Right ventricle myocardium superior (tissue), 1 donor: Measurements from ENCODE around the gene CTDSPL. TPM values are rescaled to one million over a fixed set of nuclear protein-coding genes. Genes with fewer than 3 reads are reported as not detected.

Source experiments
- ATAC-seq: fragments of 200-7000 bp; cut with Tn5 transposase; one replicate; pipeline ENCODE4 v1.9.1; 2020; ENCODE audit warnings: mild to moderate bottlenecking; ENCODE audit not compliant: poor library complexity
- DNase-seq: peaks from one replicate; pipeline ENCODE4 v3.0.0-alpha.2; 2020
- intact Hi-C: fragments of 100-400 bp; cut with DNase I; formaldehyde crosslinking; loops from one replicate; pipeline ENCODE4 v1.11.2; 2022
- total RNA-seq: library from RNA; stranded (reverse); fragmentation: NEBNext Ultra II Directional; extraction: Animal tissue kit (Norgen Biotek cat#: 25700); gene quantifications from one replicate; pipeline ENCODE4 v1.2.1, GENCODE V29; 2021
- donor health status: DM: no; HTN: yes; CAD: no; lungs with severe emphysema.

CTDSPL gene
- total RNA-seq, 1 donor from 2014 or later, result 46.0 TPM

DNA sequence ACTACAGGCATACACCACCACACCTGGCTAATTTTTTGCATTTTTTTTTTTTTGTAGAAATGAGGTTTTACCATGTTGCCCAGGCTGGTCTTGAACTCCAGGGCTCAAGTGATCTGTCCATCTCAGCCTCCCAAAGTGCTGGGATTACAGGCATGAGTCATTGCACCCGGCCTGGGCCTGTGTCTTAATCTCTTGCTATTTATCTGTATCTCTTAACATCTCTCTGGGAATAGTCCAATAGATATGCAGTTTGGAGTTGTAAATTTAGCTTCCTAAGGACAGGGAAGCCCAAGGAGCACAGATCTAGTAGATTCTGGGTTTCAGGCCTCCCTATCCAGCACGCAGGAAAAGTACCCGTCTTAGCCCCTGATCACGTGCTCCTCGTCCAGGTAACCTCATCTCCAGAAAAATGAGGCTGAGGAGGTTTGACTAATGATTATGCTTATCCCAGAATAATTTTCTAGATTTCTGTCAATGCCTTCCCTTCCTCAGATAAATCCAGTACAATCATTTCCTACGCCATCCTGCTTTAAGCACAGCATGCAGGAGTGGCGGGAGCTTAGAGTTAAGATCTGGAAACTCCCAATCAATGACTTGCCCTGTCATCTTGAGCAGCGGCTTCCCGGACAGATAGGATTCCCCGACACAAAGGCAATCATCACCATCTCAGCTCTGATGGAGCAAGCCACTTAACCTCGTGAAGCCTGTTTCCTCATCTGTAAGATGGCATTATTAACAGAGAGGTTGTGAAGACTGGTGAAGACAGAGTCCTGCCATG lies 12.3 kb upstream of the CTDSPL start:
- no peak for DNase-seq
- no peak for ATAC-seq
- intact Hi-C loops, result no loop called here

GRCh38 chr3:37852097-37852496 lies 9.6 kb upstream of the CTDSPL start:
- intact Hi-C loops, result no loop called here
- ATAC-seq (no peak), DNase-seq (no peak)

DNA sequence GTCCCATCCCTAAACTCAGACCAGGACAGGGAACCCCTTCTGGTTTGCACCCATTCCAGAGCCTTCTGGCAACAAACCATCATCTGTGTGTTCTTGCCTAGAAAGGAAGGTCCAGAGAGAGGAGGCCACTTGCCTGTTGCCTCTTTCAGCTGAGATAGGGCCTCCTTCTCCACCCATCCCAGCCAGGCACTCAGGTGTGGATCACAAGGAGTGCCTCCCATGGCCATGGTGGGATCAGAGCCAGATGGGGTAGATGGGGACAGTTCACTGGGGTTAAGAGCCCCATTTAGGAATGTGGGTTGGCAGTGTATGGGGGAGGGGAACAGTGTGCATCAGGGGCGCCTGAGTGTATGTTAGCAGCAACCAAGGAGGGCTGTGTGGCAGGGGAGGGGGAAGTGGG lies 8.9 kb upstream of the CTDSPL start:
- DNase-seq (no peak), ATAC-seq (no peak)
- intact Hi-C loops, result no loop called here

DNA sequence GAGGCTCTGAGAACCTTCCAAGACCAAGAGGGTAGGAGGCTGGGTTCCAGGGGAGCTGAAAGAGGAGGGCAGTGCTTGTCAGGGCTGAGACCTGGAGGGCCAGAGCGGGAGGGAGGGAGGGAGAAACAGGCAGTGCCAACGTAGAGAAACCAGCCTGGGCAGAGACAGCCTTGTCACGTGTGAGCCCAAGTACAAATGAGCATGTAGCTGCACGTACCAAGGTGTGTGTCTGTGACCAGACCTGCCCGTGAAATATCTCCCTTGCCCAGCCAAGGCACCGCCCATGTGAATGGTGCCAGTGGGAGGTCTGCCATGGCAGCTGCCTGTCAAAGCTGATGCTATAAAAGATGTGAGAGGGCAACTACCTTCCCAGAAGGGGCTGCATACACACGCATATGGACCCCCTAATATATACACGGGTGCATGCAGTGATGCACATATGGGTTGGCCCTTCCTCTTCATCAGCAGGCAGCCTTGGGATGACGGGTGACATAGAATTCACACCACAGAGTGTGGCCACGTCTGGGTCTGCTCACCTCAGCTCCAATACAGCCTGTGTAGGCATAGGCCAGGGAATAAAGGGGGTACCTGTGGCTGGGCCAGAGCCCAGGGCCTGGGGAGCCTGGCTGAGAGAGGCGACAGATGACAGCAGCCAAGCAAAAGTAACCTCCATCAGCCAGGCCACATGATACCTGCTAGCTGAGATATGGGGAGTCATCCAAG lies 7.8 kb upstream of the CTDSPL start:
- no peak for ATAC-seq
- intact Hi-C loops, result no loop called here

GRCh38 chr3:37855363-37855970 lies 6.2 kb upstream of the CTDSPL start:
- peak; percentile 93 for DNase-seq
- ATAC-seq, result peak; percentile 73
- intact Hi-C loops, result no loop called here

More for the DNA sequence above, 7.8 kb upstream of the CTDSPL start:
- no peak for DNase-seq

GRCh38 chr3:37856381-37856780 lies 5.3 kb upstream of the CTDSPL start:
- intact Hi-C loops, result loop anchor here (2.0 kb wide), 1 partner anchor 110 kb away; no protein-coding TSS in a partner anchor
- no peak for DNase-seq

GRCh38 chr3:37858742-37859141 lies 2.9 kb upstream of the CTDSPL start:
- no peak for ATAC-seq
- DNase-seq, result no peak
- intact Hi-C loops, result no loop called here

More at GRCh38 chr3:37856381-37856780, 5.3 kb upstream of the CTDSPL start:
- peak; percentile 42 for ATAC-seq

DNA sequence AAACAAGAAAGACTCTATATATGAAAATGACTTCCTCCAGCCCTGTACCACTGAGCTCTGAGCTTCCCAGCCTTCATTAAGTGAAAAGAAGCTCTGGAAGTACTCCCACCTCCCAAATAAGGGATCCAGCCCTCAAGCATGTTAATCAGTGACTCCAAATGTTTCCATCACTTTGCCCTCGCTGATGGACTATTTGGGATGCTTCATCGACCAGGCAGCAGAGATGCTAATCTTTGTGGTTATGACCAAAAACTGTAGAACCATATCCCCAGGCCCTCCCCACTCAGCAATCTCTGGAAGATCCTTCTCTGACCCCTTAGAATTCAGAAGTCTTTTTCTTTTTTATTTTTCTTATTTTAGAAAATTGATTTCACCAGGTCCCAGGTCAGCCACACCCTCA lies 2.3 kb upstream of the CTDSPL start:
- ATAC-seq (no peak), DNase-seq (no peak)
- intact Hi-C loops, result no loop called here

- DNase-seq, result no peak
- intact Hi-C loops, result no loop called here
- ATAC-seq, result no peak
Observed at GRCh38 chr3:37859908-37860199, 1.8 kb upstream of the CTDSPL start.

DNA sequence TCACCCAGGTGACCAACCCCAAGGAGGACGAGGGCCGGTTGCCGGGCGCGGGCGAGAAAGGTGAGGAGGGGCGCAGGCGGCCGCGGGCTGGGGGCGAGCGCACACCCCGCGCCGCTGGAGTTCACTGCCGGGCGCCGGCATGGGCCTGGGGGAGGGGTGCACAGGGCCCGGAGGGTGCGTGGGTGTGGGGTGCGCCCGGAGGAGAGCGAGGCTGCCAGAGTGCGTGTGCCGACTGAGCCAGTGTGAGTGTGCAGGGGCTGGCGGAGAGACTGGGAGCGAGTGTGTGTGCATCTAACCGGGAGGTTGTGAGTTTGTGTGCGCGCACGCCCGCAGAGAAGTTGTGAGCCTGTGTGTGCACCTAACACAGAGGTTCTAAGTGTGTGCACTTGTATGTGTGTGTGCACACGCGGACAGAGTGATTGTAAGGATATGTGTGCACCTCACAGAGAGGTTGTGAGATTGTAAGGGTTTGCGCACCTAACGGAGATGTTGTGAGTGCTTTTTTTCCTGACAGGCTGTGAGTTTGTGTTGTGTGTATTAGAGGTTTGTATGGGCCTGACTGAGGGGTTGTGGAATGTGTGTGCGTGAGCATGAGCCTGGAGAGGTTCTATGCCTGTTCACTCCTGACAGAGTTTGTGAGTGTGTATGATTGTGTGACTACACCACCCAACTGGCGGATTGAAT lies 681 bp downstream of the CTDSPL start:
- ATAC-seq (peak; percentile 28), DNase-seq (peak; percentile 69)
- intact Hi-C loops, result no loop called here

DNA sequence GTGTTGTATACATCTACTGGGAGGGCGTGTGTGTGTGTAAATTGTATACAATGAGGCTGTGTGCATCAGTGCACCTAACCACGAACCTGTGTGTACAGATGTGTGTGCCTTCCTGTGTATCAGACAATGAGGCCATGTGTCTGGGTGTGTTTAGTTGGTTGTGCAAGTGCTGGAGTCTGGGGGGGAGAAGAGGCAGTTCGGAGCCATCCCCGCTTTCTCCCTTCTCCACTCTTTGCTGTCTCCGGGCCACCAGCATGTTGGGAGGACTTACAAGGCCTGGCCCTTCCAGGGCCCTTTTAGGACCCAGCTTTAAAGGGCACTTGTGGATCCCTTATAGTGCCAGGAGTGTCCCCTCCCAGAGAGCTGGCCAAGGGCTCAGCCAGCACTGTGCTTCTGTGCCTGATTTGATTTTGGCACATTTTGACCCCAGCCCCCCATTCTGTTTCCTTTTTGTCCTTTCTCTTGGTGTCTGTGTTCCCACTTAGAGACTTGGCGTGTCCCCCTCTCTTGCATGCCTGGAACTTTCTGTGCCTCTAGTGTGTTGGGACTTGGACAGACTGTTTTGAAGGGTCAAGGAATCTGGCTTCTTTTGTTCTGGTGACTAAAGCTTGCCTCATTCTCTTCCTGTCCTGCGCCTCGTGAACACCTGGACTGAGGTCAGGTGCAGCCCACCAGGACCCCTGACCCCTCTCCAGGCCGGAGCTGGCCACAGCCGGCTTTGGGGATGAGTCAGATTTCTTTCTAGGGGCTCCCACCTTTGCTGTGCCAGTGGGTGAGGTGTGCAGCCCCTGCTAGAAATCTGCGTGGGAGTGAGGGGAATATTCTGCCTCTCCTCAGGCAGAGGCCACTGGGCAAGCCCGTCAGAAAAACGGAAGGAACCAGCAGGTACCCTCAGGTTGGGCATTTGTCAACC lies 1.5 kb downstream of the CTDSPL start:
- DNase-seq (no peak), ATAC-seq (peak; percentile 5)
- intact Hi-C loops, result no loop called here

DNA sequence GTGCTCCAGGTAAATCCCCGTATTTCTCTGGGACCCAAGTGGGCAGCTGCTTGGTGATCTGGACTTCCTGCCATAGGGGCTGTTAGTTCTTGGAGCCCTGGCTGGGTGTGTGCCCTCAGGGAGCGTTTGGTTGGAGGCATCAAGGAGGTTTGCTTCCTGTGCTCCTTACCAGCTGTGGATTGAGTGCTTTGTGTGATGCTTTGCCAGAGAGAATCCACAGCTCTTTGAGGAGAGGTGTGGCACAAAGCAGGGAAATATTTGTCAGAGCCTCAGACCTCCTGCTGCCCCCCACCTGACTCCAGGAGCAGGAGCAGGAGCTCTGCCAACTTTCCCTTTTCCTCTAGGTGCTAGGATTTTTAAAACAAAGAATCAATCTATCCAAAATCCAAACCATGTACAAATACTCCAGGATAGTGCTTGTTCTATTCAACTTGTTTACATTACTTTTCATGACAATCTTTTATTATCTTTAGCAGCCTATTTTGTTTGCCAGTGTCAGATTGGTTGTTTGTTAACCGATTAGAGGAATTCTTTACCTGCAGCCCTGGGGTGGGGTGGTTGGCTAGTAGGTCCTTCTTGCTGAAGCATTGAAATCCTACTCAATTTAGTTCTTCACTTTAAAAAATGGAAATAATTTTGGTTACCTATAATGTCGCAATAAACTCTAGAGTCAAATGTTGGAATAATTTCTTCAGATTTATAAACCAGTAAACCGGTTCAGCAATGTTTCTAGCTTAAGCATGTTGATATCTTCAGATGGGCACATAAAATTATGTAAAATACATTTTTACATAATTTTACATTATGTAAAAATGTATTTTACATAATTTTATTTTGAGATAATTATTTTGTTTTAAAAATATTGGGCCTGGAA lies 2.5 kb downstream of the CTDSPL start:
- DNase-seq (no peak), ATAC-seq (no peak)
- intact Hi-C loops, result no loop called here

DNA sequence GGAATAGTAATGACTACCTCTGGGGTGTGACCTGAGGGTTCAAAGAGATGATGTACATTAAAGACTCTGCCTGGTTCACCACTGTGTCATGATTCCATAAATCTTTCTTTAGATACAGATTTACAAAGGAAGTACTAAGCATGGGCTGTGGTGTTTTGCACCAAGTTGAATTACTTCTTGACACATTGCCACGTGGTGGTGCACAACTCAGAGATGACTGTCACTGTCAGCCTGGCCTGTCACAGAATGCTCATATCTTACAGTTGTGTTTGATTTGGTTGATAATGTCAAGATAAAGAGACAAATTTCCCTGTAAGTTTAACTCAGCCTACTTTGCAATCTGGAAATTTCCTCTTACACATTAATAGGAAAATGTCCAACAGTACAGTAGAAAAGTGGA lies 3.2 kb downstream of the CTDSPL start:
- no peak for DNase-seq
- no peak for ATAC-seq
- intact Hi-C loops, result no loop called here

GRCh38 chr3:37867144-37867543 lies 5.5 kb downstream of the CTDSPL start:
- ATAC-seq (no peak), DNase-seq (no peak)
- intact Hi-C loops, result no loop called here

DNA sequence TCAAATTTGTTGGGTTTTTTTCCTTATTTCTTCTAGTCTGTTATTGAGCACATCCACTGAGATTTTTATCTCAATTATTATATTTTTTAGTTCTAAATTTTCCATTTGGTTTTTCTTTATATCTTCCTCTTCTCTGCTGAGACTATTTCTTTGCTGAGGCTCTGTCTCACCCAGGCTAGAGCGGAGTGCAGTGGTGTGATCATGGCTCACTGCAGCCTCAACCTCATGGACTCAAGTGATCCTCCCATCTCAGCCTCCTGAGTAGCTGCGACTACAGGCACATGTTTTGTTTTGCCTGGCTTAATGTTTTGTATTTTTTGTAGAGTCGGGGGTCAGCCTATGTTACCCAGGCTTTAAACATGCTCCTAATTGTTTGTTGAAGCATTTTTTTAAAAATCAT lies 10.2 kb downstream of the CTDSPL start:
- intact Hi-C loops, result no loop called here
- no peak for ATAC-seq

DNA sequence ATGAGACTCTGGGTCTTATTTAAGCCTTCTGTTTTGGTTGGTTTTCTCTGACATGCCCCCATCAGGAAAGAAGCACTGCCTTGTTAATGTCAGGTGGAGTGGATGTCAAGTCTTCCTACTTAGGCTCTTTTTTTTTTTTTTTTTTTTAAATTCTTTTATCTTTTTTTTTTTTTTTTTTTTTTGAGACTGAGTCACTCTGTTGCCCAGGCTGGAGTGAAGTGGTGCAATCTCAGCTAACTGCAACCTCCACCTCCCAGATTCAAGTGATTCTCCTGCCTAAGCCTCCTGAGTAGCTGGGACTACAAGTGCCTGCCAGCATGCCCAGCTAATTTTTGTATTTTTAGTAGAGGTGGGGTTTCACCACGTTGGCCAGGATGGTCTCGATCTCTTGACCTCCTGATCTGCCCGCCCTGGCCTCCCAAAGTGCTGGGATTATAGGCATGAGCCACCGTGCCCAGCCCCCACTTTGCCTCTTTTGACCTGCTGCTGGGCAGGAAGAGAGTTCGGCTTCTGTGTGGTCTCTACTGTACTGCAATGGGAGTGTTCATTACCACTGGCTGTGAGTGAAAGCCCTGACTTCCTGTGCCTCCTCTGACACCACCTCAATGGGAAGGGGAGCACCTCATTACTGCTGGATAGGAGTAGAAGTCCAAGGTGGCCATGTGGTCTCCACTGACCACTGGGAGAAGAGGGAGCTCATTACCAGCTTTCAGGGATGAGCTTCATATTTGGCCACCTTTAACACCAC lies 10.9 kb downstream of the CTDSPL start:
- intact Hi-C loops, result no loop called here
- ATAC-seq (no peak), DNase-seq (peak; percentile 30)

More for the DNA sequence above, 10.2 kb downstream of the CTDSPL start:
- DNase-seq, result no peak

GRCh38 chr3:37876279-37876678 lies 14.6 kb downstream of the CTDSPL start:
- no peak for ATAC-seq

More at GRCh38 chr3:37876279-37876678, 14.6 kb downstream of the CTDSPL start:
- no peak for DNase-seq
- intact Hi-C loops, result no loop called here
